Endothelial cell of umbilical vein (primary cell): ENCODE measurements around the gene RADIL. TPM values are rescaled to one million over a fixed set of nuclear protein-coding genes. Genes with fewer than 3 reads are reported as not detected.

ENCODE experiments used
- BruUV-seq: library from RNA; stranded (reverse); fragments of 400-500 nt; replicated peaks from 2 replicates; lab custom pipeline; 2021; lab: Mats Ljungman, UMichigan
- CTCF ChIA-PET: fragments of 300-600, 350-600 bp; sonication (Branson Sonifier 250); formaldehyde crosslinking; loops from one replicate; lab custom pipeline; 2021; ENCODE audit warnings: antibody characterized with exemption, inconsistent platforms; lab: Charles Lee
- POLR2A ChIA-PET: fragments of 300-600, 350-600 bp; sonication (Branson Sonifier 250); formaldehyde crosslinking; loops from one replicate; lab custom pipeline; 2021; ENCODE audit warnings: antibody characterized with exemption, inconsistent platforms; lab: Charles Lee
- DNase-seq: peaks from one replicate; pipeline ENCODE4 v3.0.0-alpha.2; 2011; ENCODE audit warnings: low read depth, low spot score
- FAIRE-seq: peaks from 2 replicates; lab custom pipeline; 2011; peaks lifted over from hg19 to GRCh38; lab: Jason Lieb, UNC
- H2AFZ ChIP-seq: 2 replicates; pipeline ENCODE4 v1.6.0; 2012; ENCODE audit warnings: low read depth, low read length, control low read depth, inconsistent platforms
- H3K27ac ChIP-seq: 2 replicates; pipeline ENCODE4 v1.5.1; 2011; ENCODE audit warnings: low read depth, mild to moderate bottlenecking, control low read depth, low read length, moderate library complexity; ENCODE audit not compliant: insufficient read depth
- H3K27me3 ChIP-seq, 2 experiments: 2 replicates each; pipeline versions ENCODE4 v1.6.0 to v1.6.1; 2011; ENCODE audit warnings: low read length in 2 of 2, mixed read lengths in 1 of 2; ENCODE audit not compliant: control insufficient read depth in 2 of 2, insufficient read depth in 2 of 2
- H3K36me3 ChIP-seq, 2 experiments: 2 replicates in 1 of 2; 3 replicates in 1 of 2; pipeline ENCODE4 v1.5.1; 2011; ENCODE audit warnings: low read length in 2 of 2, mild to moderate bottlenecking in 1 of 2, moderate library complexity in 1 of 2; ENCODE audit not compliant: control insufficient read depth in 2 of 2, insufficient read depth in 2 of 2; ENCODE audit errors: extremely low read depth in 1 of 2
- H3K4me1 ChIP-seq: 3 replicates; pipeline ENCODE4 v1.5.1; 2011; ENCODE audit warnings: mild to moderate bottlenecking, low read length; ENCODE audit not compliant: control insufficient read depth, insufficient read depth; ENCODE audit errors: extremely low read depth
- H3K4me2 ChIP-seq: 2 replicates; pipeline ENCODE4 v1.6.1; 2011; ENCODE audit warnings: low read length, control low read depth, mixed read lengths; ENCODE audit not compliant: insufficient read depth
- H3K4me3 ChIP-seq, 3 experiments: fragments of 200-600 bp in 1 of 3; sonication (generic), shearing (Covaris generic) in 1 of 3; replicated peaks in 1 of 3; 2 replicates each; pipeline ENCODE4 v1.5.1; 2011 to 2016; ENCODE audit warnings: control low read depth in 3 of 3, low read length in 3 of 3, mild to moderate bottlenecking in 2 of 3, inconsistent platforms in 1 of 3, low read depth in 1 of 3, moderate library complexity in 1 of 3; ENCODE audit not compliant: insufficient read depth in 1 of 3
- H3K79me2 ChIP-seq: 2 replicates; pipeline ENCODE4 v1.6.0; 2012; ENCODE audit warnings: low read length, inconsistent platforms; ENCODE audit not compliant: control insufficient read depth, insufficient read depth
- H3K9ac ChIP-seq: replicated peaks from 2 replicates; pipeline ENCODE3; 2011; ENCODE audit warnings: low read length, control low read depth; ENCODE audit not compliant: insufficient read depth; ENCODE audit errors: extremely low read depth
- H3K9me1 ChIP-seq: replicated peaks from 3 replicates; pipeline ENCODE4 v1.6.0; 2011; ENCODE audit warnings: mild to moderate bottlenecking, low read length; ENCODE audit not compliant: control insufficient read depth, insufficient read depth; ENCODE audit errors: extremely low read depth
- H3K9me3 ChIP-seq: replicated peaks from 2 replicates; pipeline ENCODE4 v1.5.1; 2012; ENCODE audit warnings: low read length, inconsistent platforms; ENCODE audit not compliant: control insufficient read depth, insufficient read depth
- H4K20me1 ChIP-seq: replicated peaks from 2 replicates; pipeline ENCODE3; 2011; ENCODE audit warnings: mild to moderate bottlenecking, low read length; ENCODE audit not compliant: control insufficient read depth, insufficient read depth; ENCODE audit errors: extremely low read depth
- EZH2 ChIP-seq: IDR thresholded peaks from 2 replicates; pipeline ENCODE4 v1.6.1; 2012; ENCODE audit warnings: borderline replicate concordance, low read depth, mild to moderate bottlenecking, moderate library complexity, low read length, inconsistent platforms; ENCODE audit not compliant: severe bottlenecking
- FOS ChIP-seq: IDR thresholded peaks from 2 replicates; pipeline ENCODE4 v1.6.1; 2011; ENCODE audit warnings: mild to moderate bottlenecking, low read length, moderate library complexity, borderline replicate concordance; ENCODE audit not compliant: insufficient read depth
- GATA2 ChIP-seq: IDR thresholded peaks from 2 replicates; pipeline ENCODE4 v1.7.0; 2011; ENCODE audit warnings: low read depth, mild to moderate bottlenecking, moderate library complexity, mixed read lengths, low read length; ENCODE audit not compliant: insufficient read length, insufficient read depth
- MYC ChIP-seq: IDR thresholded peaks from one replicate; pipeline ENCODE4 v1.6.1; 2011; ENCODE audit warnings: mild to moderate bottlenecking, low read depth, low read length
- POLR2A ChIP-seq: IDR thresholded peaks from 2 replicates; pipeline ENCODE4 v1.6.1; 2012; ENCODE audit warnings: low read depth, mild to moderate bottlenecking, control low read depth, low read length
- POLR2AphosphoS5 ChIP-seq: IDR thresholded peaks from 2 replicates; pipeline ENCODE4 v1.6.1; 2012; ENCODE audit warnings: low read depth, mild to moderate bottlenecking, control low read depth, low read length, moderate library complexity; ENCODE audit not compliant: insufficient read depth
- dilution Hi-C: fragments of 300-500 bp; cut with MboI; formaldehyde crosslinking; loops from one replicate; pipeline ENCODE4 v1.15.0; 2019; ENCODE audit warnings: low sequenced_read_pairs; ENCODE audit not compliant: extremely low pct_ligation_motif_present
- intact Hi-C: fragments of 100-400 bp; cut with micrococcal nuclease; formaldehyde crosslinking; loops from one replicate; pipeline ENCODE4 v1.10.0; 2022
- polyA plus RNA-seq, 4 experiments: library from polyadenylated mRNA; depleted of rRNA in 3 of 4; stranded (reverse) in 3 of 4; unstranded in 1 of 4; fragments of >200 nt; gene quantifications; 2 replicates each; pipeline versions ENCODE4 v1.2.1 to v1.2.3, GENCODE V29; 2011 to 2012; ENCODE audit warnings: missing spikeins in 1 of 4
- total RNA-seq: library from RNA; stranded (reverse); gene quantifications from 2 replicates; pipeline ENCODE4 v1.2.3, GENCODE V29; 2021
- TF ChIP-seq, protein P1 (sequence below), 2 donors: IDR thresholded peaks; 1 replicate in 1 of 2; 2 replicates in 1 of 2; pipeline ENCODE4 v1.5.1; 2011; ENCODE audit warnings: low read length in 2 of 2, mild to moderate bottlenecking in 2 of 2, moderate library complexity in 2 of 2, control low read depth in 1 of 2, inconsistent platforms in 1 of 2, low read depth in 1 of 2; ENCODE audit not compliant: insufficient read depth in 1 of 2; ENCODE audit errors: extremely low read depth in 1 of 2
- TF ChIP-seq, protein P2 (sequence below): IDR thresholded peaks from 2 replicates; pipeline ENCODE4 v1.6.1; 2011; ENCODE audit not compliant: insufficient read depth, insufficient read length

RADIL gene
- total and polyA plus RNA-seq, 2 donors (not counting 3 experiments of a cell fraction or from before 2014, with no cell fraction given) = 1.2 to 2.5 TPM

DNA sequence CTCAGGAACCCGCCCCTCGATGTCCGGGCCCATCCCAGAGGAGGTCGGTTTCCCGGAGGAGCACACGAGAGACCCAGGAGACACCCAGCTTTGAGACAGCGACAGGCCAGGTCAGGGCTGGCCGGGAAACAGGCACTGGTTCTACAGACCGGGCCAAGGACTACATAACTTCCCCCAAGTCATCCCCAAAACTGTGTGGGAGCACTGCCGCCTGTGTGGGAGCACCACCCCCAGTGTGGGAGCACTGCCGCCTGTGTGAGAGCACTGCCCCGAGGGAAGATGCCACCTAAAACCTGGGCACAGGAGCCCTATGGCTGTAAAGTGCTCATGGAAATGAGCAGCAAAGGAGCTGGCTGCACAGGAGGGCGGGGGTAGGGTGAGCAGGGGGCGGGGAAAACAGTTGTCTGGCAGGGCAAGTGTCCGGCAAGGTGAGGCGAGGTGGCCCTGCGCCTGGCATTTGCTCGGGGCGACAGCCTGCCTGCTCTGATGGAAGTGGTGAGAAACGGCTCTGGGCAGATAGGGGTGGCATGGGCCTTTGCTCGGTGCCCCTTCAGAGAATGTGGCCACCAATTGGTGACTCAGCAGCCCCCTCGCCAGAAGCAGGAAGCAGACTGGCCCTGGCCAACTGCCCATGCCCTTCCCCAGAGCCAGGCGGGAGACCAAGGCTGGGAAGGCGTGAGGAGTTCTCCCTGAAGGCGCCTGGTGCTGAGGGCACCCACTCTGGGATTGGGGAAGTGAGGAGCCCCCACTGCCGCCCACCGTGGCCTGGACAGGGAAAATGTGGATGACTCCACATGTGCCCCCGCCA is 47.9 kb downstream of the RADIL start:
- TF ChIP-seq MYC = no peak
- no peak for TF ChIP-seq GATA2
- TF ChIP-seq, protein P1, sequence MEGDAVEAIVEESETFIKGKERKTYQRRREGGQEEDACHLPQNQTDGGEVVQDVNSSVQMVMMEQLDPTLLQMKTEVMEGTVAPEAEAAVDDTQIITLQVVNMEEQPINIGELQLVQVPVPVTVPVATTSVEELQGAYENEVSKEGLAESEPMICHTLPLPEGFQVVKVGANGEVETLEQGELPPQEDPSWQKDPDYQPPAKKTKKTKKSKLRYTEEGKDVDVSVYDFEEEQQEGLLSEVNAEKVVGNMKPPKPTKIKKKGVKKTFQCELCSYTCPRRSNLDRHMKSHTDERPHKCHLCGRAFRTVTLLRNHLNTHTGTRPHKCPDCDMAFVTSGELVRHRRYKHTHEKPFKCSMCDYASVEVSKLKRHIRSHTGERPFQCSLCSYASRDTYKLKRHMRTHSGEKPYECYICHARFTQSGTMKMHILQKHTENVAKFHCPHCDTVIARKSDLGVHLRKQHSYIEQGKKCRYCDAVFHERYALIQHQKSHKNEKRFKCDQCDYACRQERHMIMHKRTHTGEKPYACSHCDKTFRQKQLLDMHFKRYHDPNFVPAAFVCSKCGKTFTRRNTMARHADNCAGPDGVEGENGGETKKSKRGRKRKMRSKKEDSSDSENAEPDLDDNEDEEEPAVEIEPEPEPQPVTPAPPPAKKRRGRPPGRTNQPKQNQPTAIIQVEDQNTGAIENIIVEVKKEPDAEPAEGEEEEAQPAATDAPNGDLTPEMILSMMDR (IDR thresholded peaks at IDR 0.05; ENCODE audit: extremely low read depth in 1 of 2, insufficient read depth in 1 of 2, low read depth in 1 of 2, low read length in 2 of 2) = no peak
- TF ChIP-seq POLR2AphosphoS5 = no peak
- TF ChIP-seq, protein P2, sequence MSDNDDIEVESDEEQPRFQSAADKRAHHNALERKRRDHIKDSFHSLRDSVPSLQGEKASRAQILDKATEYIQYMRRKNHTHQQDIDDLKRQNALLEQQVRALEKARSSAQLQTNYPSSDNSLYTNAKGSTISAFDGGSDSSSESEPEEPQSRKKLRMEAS = no peak
- no peak for TF ChIP-seq FOS
- TF ChIP-seq EZH2 = no peak
- TF ChIP-seq POLR2A = no peak
- Histone ChIP-seq H3K27me3 (no peaks in the 10 kb centered on the region), H4K20me1 (no peaks in the 10 kb centered on the region), H3K9me1 (no peaks in the 10 kb centered on the region), H3K4me1 (no peaks in the 10 kb centered on the region), H3K4me3 (no peak overlapping the region), H3K27ac (no peak overlapping the region), H3K79me2 (no peaks in the 10 kb centered on the region), H3K4me2 (no peak overlapping the region), H3K9ac (no peak overlapping the region), H2AFZ (no peak overlapping the region), H3K9me3 (no peaks in the 10 kb centered on the region), H3K36me3 (no peaks in the 10 kb centered on the region)
- intact Hi-C loops = no loop called here
- DNase-seq (no peak), FAIRE-seq (no peak)
- dilution Hi-C loops = no loop called here
- ChIA-PET POLR2A (no interaction called here), CTCF (interaction anchor here (1.1 kb wide), 1 partner anchor 13 kb away, joined by 3 read pairs; no protein-coding TSS in a partner anchor)
- no TSS peak for BruUV-seq
